LNCaP clone FGC (cell line): Measurements from ENCODE around the gene CCL25.

Source experiments
- DNase-seq: peaks from one replicate; pipeline ENCODE4 v3.0.0-alpha.2; 2011; ENCODE audit warnings: low read depth
- H3K4me3 ChIP-seq: 2 replicates; pipeline ENCODE4 v1.5.1; 2011; ENCODE audit warnings: mild to moderate bottlenecking, low read depth, low read length, control low read depth
- TF ChIP-seq, protein P1 (sequence below): IDR thresholded peaks from 2 replicates; pipeline ENCODE4 v1.5.1; 2012; ENCODE audit warnings: mild to moderate bottlenecking; ENCODE audit not compliant: control insufficient read depth, insufficient read depth; ENCODE audit errors: extremely low read depth

The CCL25 gene

GRCh38 chr19:8079988-8080387, 27.4 kb downstream of the CCL25 start:
- DNase-seq: no peak
- TF ChIP-seq, protein P1, sequence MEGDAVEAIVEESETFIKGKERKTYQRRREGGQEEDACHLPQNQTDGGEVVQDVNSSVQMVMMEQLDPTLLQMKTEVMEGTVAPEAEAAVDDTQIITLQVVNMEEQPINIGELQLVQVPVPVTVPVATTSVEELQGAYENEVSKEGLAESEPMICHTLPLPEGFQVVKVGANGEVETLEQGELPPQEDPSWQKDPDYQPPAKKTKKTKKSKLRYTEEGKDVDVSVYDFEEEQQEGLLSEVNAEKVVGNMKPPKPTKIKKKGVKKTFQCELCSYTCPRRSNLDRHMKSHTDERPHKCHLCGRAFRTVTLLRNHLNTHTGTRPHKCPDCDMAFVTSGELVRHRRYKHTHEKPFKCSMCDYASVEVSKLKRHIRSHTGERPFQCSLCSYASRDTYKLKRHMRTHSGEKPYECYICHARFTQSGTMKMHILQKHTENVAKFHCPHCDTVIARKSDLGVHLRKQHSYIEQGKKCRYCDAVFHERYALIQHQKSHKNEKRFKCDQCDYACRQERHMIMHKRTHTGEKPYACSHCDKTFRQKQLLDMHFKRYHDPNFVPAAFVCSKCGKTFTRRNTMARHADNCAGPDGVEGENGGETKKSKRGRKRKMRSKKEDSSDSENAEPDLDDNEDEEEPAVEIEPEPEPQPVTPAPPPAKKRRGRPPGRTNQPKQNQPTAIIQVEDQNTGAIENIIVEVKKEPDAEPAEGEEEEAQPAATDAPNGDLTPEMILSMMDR: no peak
- no peak overlapping the region for H3K4me3 ChIP-seq

- no peak for DNase-seq
- no peak overlapping the region for H3K4me3 ChIP-seq
- TF ChIP-seq, protein P1: no peak
These were observed 28.3 kb downstream of the CCL25 start for GRCh38 chr19:8080832-8081231.

GRCh38 chr19:8081569-8082550, 29.3 kb downstream of the CCL25 start:
- no peak for DNase-seq
- TF ChIP-seq, protein P1: no peak

GRCh38 chr19:8083141-8083540, 30.6 kb downstream of the CCL25 start:
- DNase-seq: no peak
- no peak overlapping the region for H3K4me3 ChIP-seq
- TF ChIP-seq, protein P1: no peak

More at GRCh38 chr19:8081569-8082550, 29.3 kb downstream of the CCL25 start:
- H3K4me3 ChIP-seq: no peak overlapping the region

DNA sequence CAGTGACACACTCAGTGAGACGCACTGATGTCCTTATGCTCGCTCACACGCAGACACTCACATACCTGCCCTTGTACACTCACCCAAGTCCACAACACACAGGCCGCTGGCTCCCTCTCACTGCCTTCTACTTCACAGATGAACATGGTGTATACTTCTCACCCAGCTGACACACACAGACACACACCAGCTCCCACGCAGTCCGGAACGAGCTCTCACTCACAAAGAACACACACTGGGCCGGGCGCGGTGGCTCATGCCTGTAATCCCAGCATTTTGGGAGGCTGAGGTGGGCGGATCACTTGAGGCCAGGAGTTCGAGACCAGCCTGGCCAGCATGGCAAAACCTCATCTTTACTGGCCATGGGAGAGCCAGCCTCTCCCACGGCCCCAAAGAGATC, 31.6 kb downstream of the CCL25 start:
- TF ChIP-seq, protein P1: no peak
- no peak overlapping the region for H3K4me3 ChIP-seq
- DNase-seq: no peak

DNA sequence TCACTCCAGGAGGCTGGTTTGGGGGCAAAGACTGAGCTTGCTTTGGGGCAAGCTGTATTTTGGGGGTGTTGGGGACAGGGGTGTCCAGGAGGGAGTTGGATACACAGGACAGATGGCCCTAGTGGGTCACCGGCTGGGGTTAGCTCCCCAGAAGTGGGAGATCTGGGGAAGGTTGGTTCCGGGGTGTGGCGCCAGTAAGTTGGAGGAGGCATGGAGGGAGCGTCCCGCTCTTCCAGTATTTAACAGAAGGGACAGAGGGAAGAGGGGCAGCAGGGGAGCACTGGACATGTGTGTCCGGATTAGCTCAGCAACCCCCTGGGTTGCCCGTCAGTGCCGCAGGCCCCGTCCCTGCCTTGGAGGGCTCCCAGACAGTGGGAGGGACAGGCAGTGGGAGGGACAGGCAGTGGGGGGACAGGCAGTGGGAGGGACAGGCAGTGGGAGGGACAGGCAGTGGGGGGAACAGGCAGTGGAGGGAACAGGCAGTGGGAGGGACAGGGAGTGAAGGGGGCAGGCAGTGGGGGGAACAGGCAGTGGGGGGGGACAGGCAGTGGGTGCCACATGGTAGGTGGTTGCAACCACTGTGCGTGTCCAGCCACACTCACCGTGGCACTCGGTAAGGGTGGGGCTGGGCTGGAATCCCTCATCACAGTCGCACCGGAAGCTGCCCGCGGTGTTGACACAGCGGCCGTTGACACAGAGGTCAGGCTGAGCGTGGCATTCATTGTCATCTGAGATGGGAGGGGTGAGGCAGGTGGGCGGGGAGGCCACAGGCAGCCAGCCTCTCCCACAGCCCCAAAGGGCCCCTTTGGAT, 33.2 kb downstream of the CCL25 start:
- TF ChIP-seq, protein P1: no peak
- DNase-seq: no peak
- H3K4me3 ChIP-seq: no peak overlapping the region
